Stromal cell of bone marrow (primary cell): Measurements from ENCODE around the gene PBX4.
A peak's percentile ranks its signal among the peaks of the same experiment; 100 is the strongest.

Experiments used
- DNase-seq: peaks from one replicate; pipeline ENCODE4 v3.0.0-alpha.2; 2012; ENCODE audit warnings: low read depth

The PBX4 gene

DNA sequence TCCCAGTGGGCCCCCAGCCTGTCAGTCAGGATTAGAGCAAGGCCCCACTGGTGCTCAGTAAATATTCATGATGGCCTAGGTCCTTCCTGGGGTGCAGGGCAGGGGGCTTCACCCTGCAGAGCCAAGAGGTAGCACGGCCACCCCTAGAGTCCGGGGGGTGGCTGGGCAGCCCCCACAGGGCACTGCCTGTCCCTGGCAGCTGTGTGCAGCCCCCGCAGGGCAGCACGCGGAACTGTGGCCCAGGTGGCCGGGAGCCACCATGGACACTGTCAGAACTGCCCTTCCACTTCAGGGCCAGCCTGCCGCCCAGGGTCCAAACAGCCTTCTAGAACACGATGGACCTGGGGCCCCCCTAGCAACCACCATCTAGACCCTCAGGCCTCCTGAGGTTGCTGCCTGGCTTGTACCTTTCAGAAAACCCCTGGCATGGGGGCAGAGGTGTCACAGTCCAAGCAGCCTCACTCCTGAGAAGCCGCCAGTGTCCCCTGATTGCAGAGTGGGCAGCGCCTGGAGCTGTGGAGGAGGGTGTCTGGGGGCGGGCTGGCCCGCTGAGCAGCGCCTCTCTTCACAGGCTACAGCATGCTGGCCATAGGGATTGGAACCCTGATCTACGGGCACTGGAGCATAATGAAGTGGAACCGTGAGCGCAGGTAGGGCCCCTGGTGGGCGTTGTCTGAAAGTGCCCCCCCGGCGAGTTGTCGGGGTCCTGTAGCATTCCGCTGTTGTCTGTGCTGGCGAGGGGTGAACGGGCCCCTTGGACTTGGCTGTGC lies 92.7 kb downstream of the PBX4 start:
- no peak for DNase-seq

DNA sequence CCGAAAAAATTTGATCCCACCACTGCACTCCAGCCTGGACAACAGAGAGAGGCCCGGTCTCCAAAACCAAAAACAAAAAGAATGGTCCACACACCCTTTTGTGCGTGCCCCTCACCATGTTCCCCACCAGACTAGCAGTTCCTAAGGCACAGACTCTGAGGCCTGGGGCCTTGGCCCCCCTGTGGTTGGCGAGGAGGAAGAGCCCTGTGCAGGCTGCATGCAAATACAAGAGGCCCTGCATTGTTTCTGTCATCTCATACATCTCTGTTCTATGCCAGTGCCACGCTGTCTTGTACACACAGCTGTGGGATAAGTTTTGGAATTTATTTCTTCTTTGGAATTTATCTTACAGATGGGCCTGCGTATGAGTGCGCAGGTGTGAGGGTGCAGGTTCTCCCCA lies 94.4 kb downstream of the PBX4 start:
- DNase-seq = no peak

GRCh38 chr19:19523177-19523576 lies 95.3 kb downstream of the PBX4 start:
- no peak for DNase-seq

- no peak for DNase-seq
Observed at GRCh38 chr19:19520989-19521388, 97.5 kb downstream of the PBX4 start.

DNA sequence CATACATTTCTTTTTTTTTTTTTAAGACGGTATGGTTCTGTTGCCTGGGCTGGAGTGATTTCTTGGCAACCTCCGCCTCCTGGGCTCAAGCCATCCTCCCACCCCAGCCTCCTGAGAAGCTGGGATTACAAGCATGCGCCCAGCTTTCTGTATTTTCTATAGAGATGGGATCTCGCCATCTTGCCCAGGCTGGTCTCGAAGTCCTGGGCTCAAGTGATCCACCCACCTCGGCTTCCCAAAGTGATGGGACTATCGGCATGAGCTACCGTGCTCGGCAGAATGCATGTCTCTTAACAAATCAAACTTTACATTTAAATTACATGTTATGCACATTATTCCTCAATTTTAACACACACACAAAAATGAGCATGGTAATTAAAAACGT lies 101.3 kb downstream of the PBX4 start:
- DNase-seq = no peak

GRCh38 chr19:19515642-19516519 lies 102.6 kb downstream of the PBX4 start, which contains the start of gene NDUFA13:
Gene NDUFA13 (plus strand): TSS chr19:19516225. CDS start chr19:19516239, 14 bp downstream.
- peak; percentile 84 for DNase-seq

DNA sequence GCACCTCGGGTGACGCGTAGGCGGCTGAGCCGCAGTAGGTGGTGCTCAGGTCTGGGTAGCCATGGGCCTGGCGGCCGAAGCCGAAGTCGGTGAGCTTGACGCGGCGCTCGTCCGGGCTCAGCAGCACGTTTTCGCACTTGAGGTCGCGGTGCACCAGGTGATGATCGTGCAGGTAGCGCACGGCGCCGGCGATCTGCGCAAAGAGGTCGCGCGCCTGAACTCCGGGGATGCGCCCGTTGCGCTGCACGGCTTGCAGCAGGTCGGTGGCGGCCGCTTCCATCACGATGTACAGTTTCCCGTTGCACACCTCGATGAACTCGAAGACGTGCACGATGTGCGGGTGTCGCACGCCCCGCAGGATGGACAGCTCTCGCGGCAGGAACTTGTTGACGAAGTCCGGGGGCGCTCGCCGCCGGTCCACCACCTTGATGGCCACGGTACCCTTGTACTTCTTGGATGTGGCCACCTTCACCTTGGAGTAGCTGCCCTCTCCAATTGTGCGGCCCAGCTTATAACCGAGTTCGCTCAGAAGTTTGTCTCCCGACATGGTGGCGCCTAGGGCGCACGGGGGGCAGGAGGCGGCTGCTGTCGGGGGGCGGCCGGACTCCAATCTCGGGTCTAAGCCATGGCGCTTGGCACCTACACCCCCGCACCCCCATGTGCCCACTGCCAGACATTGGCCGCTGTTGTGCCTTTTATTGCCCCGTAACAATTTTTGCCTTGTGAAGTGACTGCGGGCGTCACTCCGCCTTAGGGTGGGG lies 103.4 kb downstream of the PBX4 start, which contains the start of gene TSSK6:
Gene TSSK6 (minus strand): TSS at position 668 of the 761 bp plus-strand sequence. CDS start 121 bp downstream, at position 547.
- no peak for DNase-seq

DNA sequence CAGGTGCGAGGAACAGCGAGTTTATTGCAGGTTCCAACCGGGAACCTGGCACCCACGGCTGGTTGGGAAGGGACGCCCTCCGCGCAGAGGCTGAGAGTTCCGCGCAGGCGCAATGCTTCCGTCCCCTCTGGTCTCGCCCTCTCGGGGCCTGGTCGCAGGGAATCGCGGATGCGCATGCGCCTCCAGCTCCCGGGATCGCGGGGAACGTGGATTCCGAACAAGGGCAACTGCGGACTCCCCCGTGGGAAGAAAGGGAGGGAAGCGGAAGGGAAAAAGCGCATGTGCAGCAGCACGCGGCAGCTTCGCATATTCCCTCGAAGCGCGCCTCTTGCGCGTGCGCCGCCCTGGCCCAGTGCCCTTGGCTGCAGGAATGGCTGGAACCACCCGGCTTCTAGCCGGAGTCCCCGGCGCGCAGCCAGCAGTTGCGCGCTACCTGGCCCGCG lies 104.3 kb downstream of the PBX4 start:
- DNase-seq = no peak

DNA sequence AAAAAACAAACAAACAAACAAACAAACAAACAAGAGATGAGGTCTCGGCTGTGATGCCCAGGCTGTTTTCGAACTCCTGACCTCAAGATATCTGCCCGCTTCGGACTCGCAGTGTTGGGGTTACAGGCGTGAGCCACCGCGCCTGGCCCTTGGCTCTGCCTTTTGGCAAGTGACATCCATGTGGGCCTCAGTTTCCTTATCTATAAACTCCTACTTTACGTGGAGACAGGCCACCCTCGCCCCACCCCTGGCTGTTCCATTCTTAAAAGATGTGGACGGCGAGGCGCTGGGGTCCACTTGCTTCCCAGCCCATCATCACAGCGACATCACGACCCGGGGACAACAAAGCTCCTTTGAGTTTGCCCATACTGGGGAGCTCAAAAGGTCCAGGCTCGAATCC lies 104.8 kb downstream of the PBX4 start:
- no peak for DNase-seq
